Adrenal gland (tissue), 12 donors: ENCODE measurements around the gene GRB10. TPM values are rescaled to one million over a fixed set of nuclear protein-coding genes. Genes with fewer than 3 reads are reported as not detected.

Experiments used
- DNase-seq, 7 donors: peaks; one replicate each; pipeline ENCODE4 v3.0.0-alpha.2; 2019 to 2020
- H3K27ac ChIP-seq, 5 donors: fragments of 200-600 bp; sonication (generic) in 4 of 5; 1 replicate in 3 of 5; 2 replicates in 2 of 5; pipeline versions ENCODE4 v1.5.1 to v1.8.0; 2016 to 2020; ENCODE audit warnings: mild to moderate bottlenecking in 1 of 5
- H3K27me3 ChIP-seq: fragments of 200-600 bp; 2 replicates; pipeline ENCODE4 v1.8.0; 2021
- H3K36me3 ChIP-seq, 2 donors: fragments of 200-600 bp; replicated peaks in 1 of 2; 1 replicate in 1 of 2; 2 replicates in 1 of 2; pipeline versions ENCODE4 v1.5.1 to v1.8.0; 2018 to 2022
- H3K4me1 ChIP-seq, 2 donors: fragments of 200-600 bp; replicated peaks in 1 of 2; 1 replicate in 1 of 2; 2 replicates in 1 of 2; pipeline versions ENCODE4 v1.5.1 to v1.8.0; 2018 to 2021
- H3K4me3 ChIP-seq, 4 donors: fragments of 200-600 bp; sonication (generic) in 3 of 4; one replicate each; pipeline ENCODE4 v1.5.1; 2016 to 2018
- H3K9me3 ChIP-seq, 3 donors: fragments of 200-600 bp; sonication (generic) in 1 of 3; replicated peaks in 1 of 3; 1 replicate in 2 of 3; 2 replicates in 1 of 3; pipeline versions ENCODE4 v1.5.1 to v1.8.0; 2016 to 2021
- CTCF ChIP-seq, 6 experiments: fragments of 450-650 bp in 4 of 6; fragments of 200-600 bp in 2 of 6; sonication (generic) in 1 of 6; IDR thresholded peaks; 1 replicate in 5 of 6; 2 replicates in 1 of 6; pipeline versions ENCODE4 v1.5.1 to v1.8.0; 2016 to 2021; ENCODE audit warnings: antibody characterized with exemption in 6 of 6, mild to moderate bottlenecking in 2 of 6, moderate library complexity in 1 of 6
- POLR2A ChIP-seq, 2 donors: fragments of 450-650 bp; IDR thresholded peaks; one replicate each; pipeline ENCODE4 v1.6.1; 2017; ENCODE audit warnings: antibody characterized with exemption in 2 of 2, mild to moderate bottlenecking in 2 of 2, moderate library complexity in 1 of 2
- WGBS, 4 donors: extraction: QIAGEN DNeasy Blood & Tissue Kit in 2 of 4; methylation state at CpG; one replicate each; pipeline versions ENCODE4 v1.1.5 to v1.1.7; 2013 to 2017; 5-methylcytosine and 5-hydroxymethylcytosine counted together
- intact Hi-C, 2 donors: fragments of 100-400 bp; cut with DNase I; formaldehyde crosslinking; loops; one replicate each; pipeline versions ENCODE4 v1.14.1 to v1.15.0; 2022 to 2023
- polyA plus RNA-seq, 3 donors: library from polyadenylated mRNA; stranded (reverse); fragments of 200-250 nt in 2 of 3; fragments of 350-450 nt in 1 of 3; fragmentation: Illumina TruSeq in 1 of 3; extraction: RNeasy Lipid Tissue Mini Kit (QIAGEN cat#74804) in 1 of 3; gene quantifications; one replicate each; pipeline ENCODE4 v1.2.3, GENCODE V29; 2013 to 2014
- total RNA-seq, 9 donors: library from RNA; depleted of rRNA in 4 of 9; stranded (reverse); fragments of >200 nt in 4 of 9; fragments of 120-200 nt in 1 of 9; fragmentation: NEBNext Ultra II Directional in 1 of 9; extraction: Animal tissue kit (Norgen Biotek cat#: 25700) in 1 of 9; gene quantifications; one replicate each; pipeline versions ENCODE4 v1.1.0 to v1.2.4, GENCODE V29; 2013 to 2023
- donor health status: healthy with polysubstance abuse.
- donor health status: Bipolar disorder and iron deficiency.
- donor health status: DM: yes; HTN: yes; CAD: no.
- donor health status: DM: no; HTN: no; CAD: no.
- donor health status: DM: no; HTN: no; CAD: no.
- donor health status: DM: yes; HTN: yes; CAD: no.

The GRB10 gene
- total and polyA plus RNA-seq, 12 donors, result 33.5 to 158 (median 67.3) TPM

- Histone ChIP-seq H3K36me3 (no peaks in the 10 kb centered on the region), H3K9me3 (no peaks in the 10 kb centered on the region), H3K4me1 (peaks cover 0 to 12% of the 10 kb centered on the region in 2 donors), H3K4me3 (no peak overlapping the region), H3K27ac (no peak overlapping the region), H3K27me3 (no peaks in the 10 kb centered on the region)
- intact Hi-C loops, result no loop called here
- 77 to 92% (median 84%) methylated on average over 3 to 5 of the region's 5 CpGs for WGBS, 4 donors
- TF ChIP-seq CTCF (IDR thresholded peaks at IDR 0.05), result no peak
- TF ChIP-seq POLR2A (IDR thresholded peaks at IDR 0.05), result no peak
- DNase-seq, result no peak
Measured at GRCh38 chr7:50562136-50562535, 220.6 kb downstream of the GRB10 start.

GRCh38 chr7:50560865-50561351 lies 221.8 kb downstream of the GRB10 start:
- Histone ChIP-seq H3K4me1 (peaks cover 0 to 25% of the 10 kb centered on the region in 2 donors), H3K4me3 (no peak overlapping the region), H3K36me3 (no peaks in the 10 kb centered on the region), H3K9me3 (no peaks in the 10 kb centered on the region), H3K27me3 (no peaks in the 10 kb centered on the region), H3K27ac (peak overlapping the region in 2 of 5 donors; percentile 17 to 57)
- TF ChIP-seq CTCF (IDR thresholded peaks at IDR 0.05) (peak in 1 of 6 experiments; percentile 10), POLR2A (IDR thresholded peaks at IDR 0.05) (peak; percentile 13 to 64)
- intact Hi-C loops, result no loop called here
- peak; percentile 35 to 89 (median 50) for DNase-seq
- WGBS, 4 donors, result 0 to 32% (median 23%) methylated on average over 1 to 9 of the region's 9 CpGs

GRCh38 chr7:50559881-50560280 lies 222.8 kb downstream of the GRB10 start:
- WGBS, 4 donors, result 75 to 88% (median 81%) methylated on average over 7 of the region's 7 CpGs
- Histone ChIP-seq H3K36me3 (no peaks in the 10 kb centered on the region), H3K4me1 (peaks cover 0 to 25% of the 10 kb centered on the region in 2 donors), H3K4me3 (no peak overlapping the region), H3K27ac (peak overlapping the region in 1 of 5 donors; percentile 57), H3K9me3 (no peaks in the 10 kb centered on the region), H3K27me3 (no peaks in the 10 kb centered on the region)
- intact Hi-C loops, result no loop called here
- DNase-seq, result no peak
- no peak for TF ChIP-seq CTCF (IDR thresholded peaks at IDR 0.05)
- no peak for TF ChIP-seq POLR2A (IDR thresholded peaks at IDR 0.05)

GRCh38 chr7:50558294-50559053 lies 224.2 kb downstream of the GRB10 start:
- Histone ChIP-seq H3K27ac (peak overlapping the region in 1 of 5 donors; percentile 57), H3K36me3 (no peaks in the 10 kb centered on the region), H3K4me3 (no peak overlapping the region), H3K27me3 (no peaks in the 10 kb centered on the region), H3K4me1 (peaks cover 0 to 25% of the 10 kb centered on the region in 2 donors), H3K9me3 (no peaks in the 10 kb centered on the region)
- TF ChIP-seq POLR2A (IDR thresholded peaks at IDR 0.05), result no peak
- TF ChIP-seq CTCF (IDR thresholded peaks at IDR 0.05), result no peak
- intact Hi-C loops, result no loop called here
- 77 to 85% (median 79%) methylated on average over 5 of the region's 5 CpGs for WGBS, 4 donors
- DNase-seq, result no peak
